ENCODE measurements around the gene PNLIPRP1. TPM values are rescaled to one million over a fixed set of nuclear protein-coding genes. Genes with fewer than 3 reads are reported as not detected.

The PNLIPRP1 gene
- total RNA-seq, 1 experiment from 2014 or later = 1.6 TPM

DNA sequence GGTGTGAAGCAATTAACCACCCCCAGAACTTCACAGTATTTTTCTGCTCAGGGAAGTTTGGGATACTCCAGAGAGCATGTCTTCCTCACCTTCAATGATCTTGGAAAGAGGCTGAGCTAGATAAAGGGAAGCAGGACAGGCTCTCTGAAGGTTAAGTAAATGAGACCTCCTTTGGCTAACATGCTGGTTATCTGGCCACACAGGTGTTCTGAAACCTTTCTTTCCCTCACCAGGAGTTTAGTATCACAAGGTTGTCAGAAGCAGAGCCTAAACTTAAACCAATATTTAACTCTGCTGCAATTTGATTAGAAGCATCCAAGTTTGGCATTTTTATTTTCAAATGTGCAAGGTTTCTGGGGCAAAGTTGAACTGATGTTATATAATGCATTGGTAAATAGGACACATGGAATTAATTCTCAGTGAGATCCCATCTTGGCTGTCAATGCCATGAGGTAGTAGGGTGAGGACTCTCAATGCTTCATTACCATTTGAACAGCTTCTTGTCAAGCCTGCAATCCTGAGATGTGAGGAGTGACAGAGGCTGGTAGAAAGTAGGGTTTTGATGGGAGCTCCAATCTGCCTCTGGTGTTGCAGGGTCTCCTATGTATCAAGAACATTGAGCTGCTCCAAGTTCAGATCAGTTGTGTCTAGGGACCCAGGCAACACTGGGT, 48.6 kb upstream of the PNLIPRP1 start:
- no peak for TF ChIP-seq POLR2AphosphoS5 (IDR thresholded peaks at IDR 0.05; ENCODE audit: low read depth, low read length)
- TF ChIP-seq, protein P1, sequence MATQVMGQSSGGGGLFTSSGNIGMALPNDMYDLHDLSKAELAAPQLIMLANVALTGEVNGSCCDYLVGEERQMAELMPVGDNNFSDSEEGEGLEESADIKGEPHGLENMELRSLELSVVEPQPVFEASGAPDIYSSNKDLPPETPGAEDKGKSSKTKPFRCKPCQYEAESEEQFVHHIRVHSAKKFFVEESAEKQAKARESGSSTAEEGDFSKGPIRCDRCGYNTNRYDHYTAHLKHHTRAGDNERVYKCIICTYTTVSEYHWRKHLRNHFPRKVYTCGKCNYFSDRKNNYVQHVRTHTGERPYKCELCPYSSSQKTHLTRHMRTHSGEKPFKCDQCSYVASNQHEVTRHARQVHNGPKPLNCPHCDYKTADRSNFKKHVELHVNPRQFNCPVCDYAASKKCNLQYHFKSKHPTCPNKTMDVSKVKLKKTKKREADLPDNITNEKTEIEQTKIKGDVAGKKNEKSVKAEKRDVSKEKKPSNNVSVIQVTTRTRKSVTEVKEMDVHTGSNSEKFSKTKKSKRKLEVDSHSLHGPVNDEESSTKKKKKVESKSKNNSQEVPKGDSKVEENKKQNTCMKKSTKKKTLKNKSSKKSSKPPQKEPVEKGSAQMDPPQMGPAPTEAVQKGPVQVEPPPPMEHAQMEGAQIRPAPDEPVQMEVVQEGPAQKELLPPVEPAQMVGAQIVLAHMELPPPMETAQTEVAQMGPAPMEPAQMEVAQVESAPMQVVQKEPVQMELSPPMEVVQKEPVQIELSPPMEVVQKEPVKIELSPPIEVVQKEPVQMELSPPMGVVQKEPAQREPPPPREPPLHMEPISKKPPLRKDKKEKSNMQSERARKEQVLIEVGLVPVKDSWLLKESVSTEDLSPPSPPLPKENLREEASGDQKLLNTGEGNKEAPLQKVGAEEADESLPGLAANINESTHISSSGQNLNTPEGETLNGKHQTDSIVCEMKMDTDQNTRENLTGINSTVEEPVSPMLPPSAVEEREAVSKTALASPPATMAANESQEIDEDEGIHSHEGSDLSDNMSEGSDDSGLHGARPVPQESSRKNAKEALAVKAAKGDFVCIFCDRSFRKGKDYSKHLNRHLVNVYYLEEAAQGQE (IDR thresholded peaks at IDR 0.05; ENCODE audit: low read depth) = no peak
- TF ChIP-seq EZH2 (IDR thresholded peaks at IDR 0.05) = no peak
- TF ChIP-seq ZNF274 (IDR thresholded peaks at IDR 0.05; ENCODE audit: low read depth, low read length) = no peak
- TF ChIP-seq CEBPB (IDR thresholded peaks at IDR 0.05; ENCODE audit: low read depth) = no peak
- TF ChIP-seq RAD21 (IDR thresholded peaks at IDR 0.05; ENCODE audit: low read depth) = no peak
- TF ChIP-seq ELF1 (IDR thresholded peaks at IDR 0.05; ENCODE audit: borderline replicate concordance, low read depth) = no peak
- TF ChIP-seq CBX3 (IDR thresholded peaks at IDR 0.05; ENCODE audit: low read depth) = no peak
- TF ChIP-seq YY1 (IDR thresholded peaks at IDR 0.05; ENCODE audit: extremely low read depth, insufficient replicate concordance, low read depth, low read length) = no peak
- TF ChIP-seq JUND (IDR thresholded peaks at IDR 0.05) = no peak
- no peak for TF ChIP-seq ZFX (IDR thresholded peaks at IDR 0.05)
- TF ChIP-seq SIN3A (IDR thresholded peaks at IDR 0.05; ENCODE audit: low read depth) = no peak
- no peak for TF ChIP-seq SRF (IDR thresholded peaks at IDR 0.05; ENCODE audit: low read depth)
- TF ChIP-seq EZH2phosphoT487 (IDR thresholded peaks at IDR 0.05; ENCODE audit: borderline replicate concordance) = no peak
- TF ChIP-seq EGR1 (IDR thresholded peaks at IDR 0.05; ENCODE audit: low read depth) = no peak
- TF ChIP-seq, protein P2, sequence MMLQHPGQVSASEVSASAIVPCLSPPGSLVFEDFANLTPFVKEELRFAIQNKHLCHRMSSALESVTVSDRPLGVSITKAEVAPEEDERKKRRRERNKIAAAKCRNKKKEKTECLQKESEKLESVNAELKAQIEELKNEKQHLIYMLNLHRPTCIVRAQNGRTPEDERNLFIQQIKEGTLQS (IDR thresholded peaks at IDR 0.05) = no peak
- no peak for TF ChIP-seq ZBTB33 (IDR thresholded peaks at IDR 0.05; ENCODE audit: extremely low read depth, insufficient replicate concordance, low read length)
- no peak for TF ChIP-seq POLR2A (IDR thresholded peaks at IDR 0.05; ENCODE audit: borderline replicate concordance, extremely low read depth, insufficient read depth, insufficient read length)
- H2AFZ ChIP-seq (ENCODE audit: low read depth, low read length, poor library complexity, severe bottlenecking) = no peak overlapping the region
- no peaks in the 10 kb centered on the region for H3K79me2 ChIP-seq (ENCODE audit: insufficient read depth, low read length)
- H3K36me3 ChIP-seq (ENCODE audit: control insufficient read depth in 1 of 2, insufficient read depth in 2 of 2, low read length in 2 of 2) = no peaks in the 10 kb centered on the region
- no peaks in the 10 kb centered on the region for H4K20me1 ChIP-seq (ENCODE audit: insufficient read depth)
- peaks cover 0 to 10% of the 10 kb centered on the region in 2 experiments; a peak in 2 of 4 replicates for H3K9me3 ChIP-seq (ENCODE audit: control insufficient read depth in 1 of 2, insufficient read depth in 1 of 2, low read depth in 1 of 2, low read length in 2 of 2)
- peaks cover 0 to 6% of the 10 kb centered on the region in 2 experiments; a peak in 1 of 4 replicates for H3K4me1 ChIP-seq (ENCODE audit: control insufficient read depth in 1 of 2, insufficient read depth in 2 of 2, low read length in 2 of 2)
- ChIA-PET RAD21 (ENCODE audit: low non-redundant PET in 1 of 2, low total read pairs in 2 of 2, uncharacterized antibody in 2 of 2, unreplicated experiment in 2 of 2) (no interaction called here), CTCF (no interaction called here), POLR2A (no interaction called here)
- no peak overlapping the region for H3K4me3 ChIP-seq (replicated peaks in 1 of 2; ENCODE audit: low read depth in 1 of 2, low read length in 2 of 2)
- no peak overlapping the region for H3K9ac ChIP-seq (ENCODE audit: low read length)
- no peak for ATAC-seq
- no peak overlapping the region for H3K27ac ChIP-seq (ENCODE audit: low read depth, low read length)
- no peak for DNase-seq (ENCODE audit: low read depth, low spot score)
- H3K27me3 ChIP-seq (ENCODE audit: insufficient read depth, low read length) = peaks cover 28% of the 10 kb centered on the region
- no peak overlapping the region for H3K4me2 ChIP-seq (ENCODE audit: low read length)
- intact Hi-C loops (cut with micrococcal nuclease) = no loop called here
- no TSS peak for BruUV-seq (replicated peaks)
- no peaks in the 10 kb centered on the region for H3K9me2 ChIP-seq (ENCODE audit: insufficient read depth)
